IPS DF 4.7 (cell line): ENCODE measurements around the gene RASGRF1.
A peak's percentile ranks its signal among the peaks of the same experiment; 100 is the strongest.
"Not testable (repeated sequence)": the region's sequence is repeated elsewhere in the genome, so short reads cannot be mapped to it uniquely, and the experiment has no call there.

Experiments used
- DNase-seq: peaks from one replicate; pipeline ENCODE4 v3.0.0-alpha.2; 2013; ENCODE audit warnings: low spot score; ENCODE audit errors: extremely low read depth

The RASGRF1 gene

GRCh38 chr15:79009379-79009778 lies 81.2 kb downstream of the RASGRF1 start:
- no peak for DNase-seq

GRCh38 chr15:79008659-79009058 lies 81.9 kb downstream of the RASGRF1 start:
- no peak for DNase-seq

GRCh38 chr15:79007066-79007465 lies 83.5 kb downstream of the RASGRF1 start:
- DNase-seq: no peak

- DNase-seq: no peak
Observed at GRCh38 chr15:79006071-79006470, 84.5 kb downstream of the RASGRF1 start.

GRCh38 chr15:79004336-79004735 lies 86.2 kb downstream of the RASGRF1 start:
- DNase-seq: peak; percentile 72

- DNase-seq: no peak
Observed at GRCh38 chr15:79003896-79004295, 86.7 kb downstream of the RASGRF1 start.

GRCh38 chr15:79003301-79003700 lies 87.3 kb downstream of the RASGRF1 start:
- no peak for DNase-seq

GRCh38 chr15:79002581-79002980 lies 88.0 kb downstream of the RASGRF1 start:
- DNase-seq: no peak

GRCh38 chr15:78999636-79000035 lies 90.9 kb downstream of the RASGRF1 start:
- DNase-seq: no peak

GRCh38 chr15:78998526-78998925 lies 92.1 kb downstream of the RASGRF1 start:
- DNase-seq: no peak

- DNase-seq: no peak
Observed at GRCh38 chr15:78997981-78998499, 92.5 kb downstream of the RASGRF1 start.

GRCh38 chr15:78996894-78997275 lies 93.7 kb downstream of the RASGRF1 start:
- DNase-seq: no peak

- no peak for DNase-seq
Observed at GRCh38 chr15:78995921-78996893, 94.4 kb downstream of the RASGRF1 start.

- DNase-seq: not testable (repeated sequence)
Observed at GRCh38 chr15:78995161-78995560, 95.4 kb downstream of the RASGRF1 start.

GRCh38 chr15:78993931-78994530 lies 96.5 kb downstream of the RASGRF1 start:
- no peak for DNase-seq

- no peak for DNase-seq
Observed at GRCh38 chr15:78993257-78993930, 97.2 kb downstream of the RASGRF1 start.

- DNase-seq: no peak
Observed at GRCh38 chr15:78992416-78993256, 97.9 kb downstream of the RASGRF1 start.

GRCh38 chr15:78991879-78992278 lies 98.7 kb downstream of the RASGRF1 start:
- DNase-seq: no peak

- DNase-seq: no peak
Observed at GRCh38 chr15:78991476-78991875, 99.1 kb downstream of the RASGRF1 start.

- DNase-seq: no peak
Observed at GRCh38 chr15:78990278-78990677, 100.3 kb downstream of the RASGRF1 start.

- DNase-seq: no peak
Observed at GRCh38 chr15:78989701-78990240, 100.8 kb downstream of the RASGRF1 start.
